K562 (cell line): Measurements from ENCODE around the gene SNIP1. TPM values are rescaled to one million over a fixed set of nuclear protein-coding genes. Genes with fewer than 3 reads are reported as not detected.

Experiments used
- BRF1 ChIP-seq: IDR thresholded peaks from 3 replicates; pipeline ENCODE4 v1.6.1; 2011; ENCODE audit warnings: borderline replicate concordance, mild to moderate bottlenecking; ENCODE audit not compliant: insufficient read length; ENCODE audit errors: extremely low read depth
- ELF2 ChIP-seq: fragments of 250-450 bp; sonication (Bioruptor Pico); IDR thresholded peaks from 2 replicates; pipeline ENCODE4 v1.5.0; 2021; ENCODE audit warnings: mild to moderate bottlenecking
- HOXB6 ChIP-seq: fragments of 250-450 bp; sonication (Bioruptor Pico); IDR thresholded peaks from 2 replicates; pipeline ENCODE4 v1.5.1; 2022; ENCODE audit warnings: mild to moderate bottlenecking, borderline replicate concordance
- MCM5 ChIP-seq: fragments of 450-650 bp; IDR thresholded peaks from 2 replicates; pipeline ENCODE4 v1.6.1; 2016; ENCODE audit warnings: low read depth
- PHB ChIP-seq: fragments of 250-450 bp; sonication (Bioruptor Pico); IDR thresholded peaks from 2 replicates; pipeline ENCODE4 v1.5.0; 2021
- POLR2H ChIP-seq: IDR thresholded peaks from 2 replicates; pipeline ENCODE4 v1.6.1; 2016; ENCODE audit warnings: missing genetic modification characterization, low read depth, mild to moderate bottlenecking, control low read depth, missing compliant biosample characterization, moderate library complexity
- TEAD4 ChIP-seq, 2 experiments: sonication (generic) in 1 of 2; formaldehyde crosslinking in 1 of 2; IDR thresholded peaks; 2 replicates each; pipeline versions ENCODE4 v1.6.1 to v1.8.0; 2012 to 2022; ENCODE audit warnings: borderline replicate concordance in 1 of 2, inconsistent platforms in 1 of 2, low read length in 1 of 2, mild to moderate bottlenecking in 1 of 2, missing genetic modification reagents in 1 of 2
- ZNF184 ChIP-seq: sonication (generic); formaldehyde crosslinking; IDR thresholded peaks from 2 replicates; pipeline ENCODE4 v1.5.0; 2020; ENCODE audit warnings: missing genetic modification reagents
- polyA plus RNA-seq, 8 experiments: library from polyadenylated mRNA; depleted of rRNA in 4 of 8; stranded (reverse) in 5 of 8; unstranded in 3 of 8; fragments of >200 nt; fragmentation: Nextera tagmentation in 2 of 8; fragmentation: Illumina TruSeq in 1 of 8; extraction: Ambion mirVana in 2 of 8; extraction: Trizol in 1 of 8; gene quantifications; 2 replicates each; pipeline versions ENCODE4 v1.2.1 to v1.2.3, GENCODE V29; 2011 to 2014; ENCODE audit warnings: inconsistent platforms in 1 of 8, missing spikeins in 1 of 8
- total RNA-seq, 7 experiments: library from RNA; depleted of rRNA in 6 of 7; stranded (reverse); fragments of >200 nt in 6 of 7; fragmentation: Illumina TruSeq in 2 of 7; extraction: Trizol in 2 of 7; gene quantifications; 2 replicates each; pipeline versions ENCODE4 v1.2.1 to v1.2.3, GENCODE V29; 2011 to 2021; ENCODE audit warnings: low replicate concordance in 1 of 7
- TF ChIP-seq, protein P1 (sequence below): conservative IDR thresholded peaks from 2 replicates; pipeline ENCODE4 v1.6.1; 2011; ENCODE audit warnings: low read depth, mild to moderate bottlenecking, low read length; ENCODE audit not compliant: control insufficient read depth
- TF ChIP-seq, protein P2 (sequence below): fragments of 450-650 bp; IDR thresholded peaks from 2 replicates; pipeline ENCODE4 v1.7.0; 2016; ENCODE audit warnings: borderline replicate concordance
- TF ChIP-seq, protein P3 (sequence below): fragments of 250-450 bp; sonication (Bioruptor Pico); IDR thresholded peaks from 2 replicates; pipeline ENCODE4 v1.9.0; 2021; ENCODE audit warnings: mild to moderate bottlenecking, inconsistent platforms
- TF ChIP-seq, protein P4 (sequence below): sonication (generic); formaldehyde crosslinking; IDR thresholded peaks from 2 replicates; pipeline ENCODE4 v1.8.1; 2023; ENCODE audit warnings: missing genetic modification reagents, mild to moderate bottlenecking, borderline replicate concordance
- TF ChIP-seq, protein P5 (sequence below), 2 experiments: fragments of 200-800 bp in 1 of 2; sonication (Bioruptor generic) in 1 of 2; sonication (generic) in 1 of 2; formaldehyde crosslinking in 1 of 2; IDR thresholded peaks in 1 of 2; conservative IDR thresholded peaks in 1 of 2; 2 replicates each; pipeline versions ENCODE4 v1.5.0 to v1.6.1; 2016 to 2020; ENCODE audit warnings: missing compliant biosample characterization in 1 of 2, missing genetic modification characterization in 1 of 2, missing genetic modification reagents in 1 of 2

SNIP1 gene
- total and polyA plus RNA-seq, 9 of the 15 experiments (the other 6 are each of a cell fraction or from before 2014, with no cell fraction given): 2.9 to 25.9 (median 14.6) TPM

DNA sequence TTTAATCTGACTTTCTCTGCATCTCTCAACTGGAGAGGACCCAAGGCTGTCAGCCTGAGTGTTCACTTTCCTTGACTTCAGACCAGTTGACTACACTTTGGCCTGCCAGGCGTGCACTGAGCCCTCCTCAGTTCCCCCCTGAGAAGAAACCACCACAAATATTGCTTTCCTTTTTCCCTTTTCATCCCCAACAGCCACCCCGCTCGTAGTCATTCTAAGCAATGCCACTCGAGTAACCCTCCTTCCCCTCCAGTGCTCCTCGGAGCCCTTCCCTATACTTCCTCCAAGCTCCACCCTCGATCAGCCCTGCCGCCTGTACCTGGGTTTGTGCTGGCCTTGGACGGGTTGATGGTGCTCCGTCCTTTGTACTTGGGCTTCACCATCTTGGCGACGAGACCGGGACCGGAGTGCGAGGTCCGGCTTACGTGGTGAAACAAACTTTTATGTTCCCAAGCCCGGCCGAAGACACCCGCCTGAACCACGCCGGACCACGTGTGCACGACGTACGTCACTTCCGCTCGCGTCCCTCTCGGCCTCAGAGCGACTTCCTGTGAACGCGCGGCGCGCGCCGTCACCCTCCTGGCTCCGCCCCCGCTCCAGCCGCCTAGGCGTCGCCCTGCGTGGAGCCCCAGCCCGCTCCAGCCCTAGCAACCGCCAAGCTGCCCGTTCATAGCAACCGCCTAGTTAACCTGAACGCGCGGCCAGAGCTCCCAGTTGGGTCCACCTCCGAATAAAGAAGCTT lies 41.5 kb upstream of the SNIP1 start, which contains the start of gene GNL2 (continued):
- TF ChIP-seq ZNF184 (CRISPR knock-in tag) (no peak), HOXB6 (CRISPR knock-in tag) (no peak), MCM5 (no peak), POLR2H (tag) (peak; percentile 77), TEAD4 (IDR thresholded peaks at IDR 0.05; ENCODE audit: low read length) (no peak; the same call in none of the 2 replicates), TEAD4 (CRISPR knock-in tag; IDR thresholded peaks at IDR 0.05; ENCODE audit: borderline replicate concordance) (no peak), BRF1 (no peak), PHB (CRISPR knock-in tag) (no peak), ELF2 (CRISPR knock-in tag) (0 out of 2 replicates have a peak, but pooled peaks have one; percentile 11)
- TF ChIP-seq, protein P1, sequence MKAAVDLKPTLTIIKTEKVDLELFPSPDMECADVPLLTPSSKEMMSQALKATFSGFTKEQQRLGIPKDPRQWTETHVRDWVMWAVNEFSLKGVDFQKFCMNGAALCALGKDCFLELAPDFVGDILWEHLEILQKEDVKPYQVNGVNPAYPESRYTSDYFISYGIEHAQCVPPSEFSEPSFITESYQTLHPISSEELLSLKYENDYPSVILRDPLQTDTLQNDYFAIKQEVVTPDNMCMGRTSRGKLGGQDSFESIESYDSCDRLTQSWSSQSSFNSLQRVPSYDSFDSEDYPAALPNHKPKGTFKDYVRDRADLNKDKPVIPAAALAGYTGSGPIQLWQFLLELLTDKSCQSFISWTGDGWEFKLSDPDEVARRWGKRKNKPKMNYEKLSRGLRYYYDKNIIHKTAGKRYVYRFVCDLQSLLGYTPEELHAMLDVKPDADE: peak; percentile 77; the same call in 1 of the 2 replicates
- TF ChIP-seq, protein P2, sequence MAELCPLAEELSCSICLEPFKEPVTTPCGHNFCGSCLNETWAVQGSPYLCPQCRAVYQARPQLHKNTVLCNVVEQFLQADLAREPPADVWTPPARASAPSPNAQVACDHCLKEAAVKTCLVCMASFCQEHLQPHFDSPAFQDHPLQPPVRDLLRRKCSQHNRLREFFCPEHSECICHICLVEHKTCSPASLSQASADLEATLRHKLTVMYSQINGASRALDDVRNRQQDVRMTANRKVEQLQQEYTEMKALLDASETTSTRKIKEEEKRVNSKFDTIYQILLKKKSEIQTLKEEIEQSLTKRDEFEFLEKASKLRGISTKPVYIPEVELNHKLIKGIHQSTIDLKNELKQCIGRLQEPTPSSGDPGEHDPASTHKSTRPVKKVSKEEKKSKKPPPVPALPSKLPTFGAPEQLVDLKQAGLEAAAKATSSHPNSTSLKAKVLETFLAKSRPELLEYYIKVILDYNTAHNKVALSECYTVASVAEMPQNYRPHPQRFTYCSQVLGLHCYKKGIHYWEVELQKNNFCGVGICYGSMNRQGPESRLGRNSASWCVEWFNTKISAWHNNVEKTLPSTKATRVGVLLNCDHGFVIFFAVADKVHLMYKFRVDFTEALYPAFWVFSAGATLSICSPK: no peak
- TF ChIP-seq, protein P3, sequence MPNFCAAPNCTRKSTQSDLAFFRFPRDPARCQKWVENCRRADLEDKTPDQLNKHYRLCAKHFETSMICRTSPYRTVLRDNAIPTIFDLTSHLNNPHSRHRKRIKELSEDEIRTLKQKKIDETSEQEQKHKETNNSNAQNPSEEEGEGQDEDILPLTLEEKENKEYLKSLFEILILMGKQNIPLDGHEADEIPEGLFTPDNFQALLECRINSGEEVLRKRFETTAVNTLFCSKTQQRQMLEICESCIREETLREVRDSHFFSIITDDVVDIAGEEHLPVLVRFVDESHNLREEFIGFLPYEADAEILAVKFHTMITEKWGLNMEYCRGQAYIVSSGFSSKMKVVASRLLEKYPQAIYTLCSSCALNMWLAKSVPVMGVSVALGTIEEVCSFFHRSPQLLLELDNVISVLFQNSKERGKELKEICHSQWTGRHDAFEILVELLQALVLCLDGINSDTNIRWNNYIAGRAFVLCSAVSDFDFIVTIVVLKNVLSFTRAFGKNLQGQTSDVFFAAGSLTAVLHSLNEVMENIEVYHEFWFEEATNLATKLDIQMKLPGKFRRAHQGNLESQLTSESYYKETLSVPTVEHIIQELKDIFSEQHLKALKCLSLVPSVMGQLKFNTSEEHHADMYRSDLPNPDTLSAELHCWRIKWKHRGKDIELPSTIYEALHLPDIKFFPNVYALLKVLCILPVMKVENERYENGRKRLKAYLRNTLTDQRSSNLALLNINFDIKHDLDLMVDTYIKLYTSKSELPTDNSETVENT (CRISPR knock-in tag): peak; percentile 45
- TF ChIP-seq, protein P4, sequence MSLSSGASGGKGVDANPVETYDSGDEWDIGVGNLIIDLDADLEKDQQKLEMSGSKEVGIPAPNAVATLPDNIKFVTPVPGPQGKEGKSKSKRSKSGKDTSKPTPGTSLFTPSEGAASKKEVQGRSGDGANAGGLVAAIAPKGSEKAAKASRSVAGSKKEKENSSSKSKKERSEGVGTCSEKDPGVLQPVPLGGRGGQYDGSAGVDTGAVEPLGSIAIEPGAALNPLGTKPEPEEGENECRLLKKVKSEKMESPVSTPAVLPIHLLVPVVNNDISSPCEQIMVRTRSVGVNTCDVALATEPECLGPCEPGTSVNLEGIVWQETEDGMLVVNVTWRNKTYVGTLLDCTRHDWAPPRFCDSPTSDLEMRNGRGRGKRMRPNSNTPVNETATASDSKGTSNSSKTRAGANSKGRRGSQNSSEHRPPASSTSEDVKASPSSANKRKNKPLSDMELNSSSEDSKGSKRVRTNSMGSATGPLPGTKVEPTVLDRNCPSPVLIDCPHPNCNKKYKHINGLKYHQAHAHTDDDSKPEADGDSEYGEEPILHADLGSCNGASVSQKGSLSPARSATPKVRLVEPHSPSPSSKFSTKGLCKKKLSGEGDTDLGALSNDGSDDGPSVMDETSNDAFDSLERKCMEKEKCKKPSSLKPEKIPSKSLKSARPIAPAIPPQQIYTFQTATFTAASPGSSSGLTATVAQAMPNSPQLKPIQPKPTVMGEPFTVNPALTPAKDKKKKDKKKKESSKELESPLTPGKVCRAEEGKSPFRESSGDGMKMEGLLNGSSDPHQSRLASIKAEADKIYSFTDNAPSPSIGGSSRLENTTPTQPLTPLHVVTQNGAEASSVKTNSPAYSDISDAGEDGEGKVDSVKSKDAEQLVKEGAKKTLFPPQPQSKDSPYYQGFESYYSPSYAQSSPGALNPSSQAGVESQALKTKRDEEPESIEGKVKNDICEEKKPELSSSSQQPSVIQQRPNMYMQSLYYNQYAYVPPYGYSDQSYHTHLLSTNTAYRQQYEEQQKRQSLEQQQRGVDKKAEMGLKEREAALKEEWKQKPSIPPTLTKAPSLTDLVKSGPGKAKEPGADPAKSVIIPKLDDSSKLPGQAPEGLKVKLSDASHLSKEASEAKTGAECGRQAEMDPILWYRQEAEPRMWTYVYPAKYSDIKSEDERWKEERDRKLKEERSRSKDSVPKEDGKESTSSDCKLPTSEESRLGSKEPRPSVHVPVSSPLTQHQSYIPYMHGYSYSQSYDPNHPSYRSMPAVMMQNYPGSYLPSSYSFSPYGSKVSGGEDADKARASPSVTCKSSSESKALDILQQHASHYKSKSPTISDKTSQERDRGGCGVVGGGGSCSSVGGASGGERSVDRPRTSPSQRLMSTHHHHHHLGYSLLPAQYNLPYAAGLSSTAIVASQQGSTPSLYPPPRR (CRISPR knock-in tag): no peak; the same call in 1 of the 2 replicates
- TF ChIP-seq, protein P5, sequence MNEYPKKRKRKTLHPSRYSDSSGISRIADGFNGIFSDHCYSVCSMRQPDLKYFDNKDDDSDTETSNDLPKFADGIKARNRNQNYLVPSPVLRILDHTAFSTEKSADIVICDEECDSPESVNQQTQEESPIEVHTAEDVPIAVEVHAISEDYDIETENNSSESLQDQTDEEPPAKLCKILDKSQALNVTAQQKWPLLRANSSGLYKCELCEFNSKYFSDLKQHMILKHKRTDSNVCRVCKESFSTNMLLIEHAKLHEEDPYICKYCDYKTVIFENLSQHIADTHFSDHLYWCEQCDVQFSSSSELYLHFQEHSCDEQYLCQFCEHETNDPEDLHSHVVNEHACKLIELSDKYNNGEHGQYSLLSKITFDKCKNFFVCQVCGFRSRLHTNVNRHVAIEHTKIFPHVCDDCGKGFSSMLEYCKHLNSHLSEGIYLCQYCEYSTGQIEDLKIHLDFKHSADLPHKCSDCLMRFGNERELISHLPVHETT (CRISPR knock-in tag; conservative IDR thresholded peaks at IDR 0.05 in 1 of 2, IDR thresholded peaks at IDR 0.05 in 1 of 2): 0 out of 4 replicates have a peak, but pooled peaks of 1 of the 2 experiments have one; percentile 62
